MM.1S (cell line): ENCODE results near the gene ARPC1B.
"Not testable (repeated sequence)": the region's sequence is repeated elsewhere in the genome, so short reads cannot be mapped to it uniquely, and the experiment has no call there.

Experiments
- DNase-seq: peaks from one replicate; pipeline ENCODE4 v3.0.0-alpha.2; 2015
- H2AFZ ChIP-seq: fragments of 300-600 bp; sonication (generic); 2 replicates; pipeline ENCODE4 v1.6.0; 2016; ENCODE audit warnings: antibody characterized with exemption, low read length
- H3F3A ChIP-seq: fragments of 300-600 bp; sonication (generic); 2 replicates; pipeline ENCODE4 v1.6.1; 2016; ENCODE audit warnings: mild to moderate bottlenecking, antibody characterized with exemption, low read length, moderate library complexity, mixed read lengths; ENCODE audit not compliant: insufficient read depth
- H3K27ac ChIP-seq: fragments of 300-600 bp; sonication (generic); 2 replicates; pipeline ENCODE4 v1.5.1; 2016; ENCODE audit warnings: mild to moderate bottlenecking, low read length
- H3K27me3 ChIP-seq: fragments of 300-600 bp; sonication (generic); replicated peaks from 2 replicates; pipeline ENCODE4 v1.6.0; 2016; ENCODE audit warnings: low read length; ENCODE audit not compliant: insufficient read depth
- H3K36me3 ChIP-seq: fragments of 300-600 bp; sonication (generic); replicated peaks from 2 replicates; pipeline ENCODE4 v1.6.1; 2016; ENCODE audit warnings: mild to moderate bottlenecking, low read length, mixed read lengths; ENCODE audit not compliant: insufficient read depth
- H3K4me1 ChIP-seq: fragments of 300-600 bp; sonication (generic); 2 replicates; pipeline ENCODE4 v1.6.1; 2016; ENCODE audit warnings: low read length, mixed read lengths
- H3K4me2 ChIP-seq: fragments of 300-600 bp; sonication (generic); 2 replicates; pipeline ENCODE4 v1.6.0; 2016; ENCODE audit warnings: low read depth, low read length
- H3K4me3 ChIP-seq: fragments of 300-600 bp; sonication (generic); 2 replicates; pipeline ENCODE4 v1.5.1; 2016; ENCODE audit warnings: low read length, mixed read lengths
- H3K79me2 ChIP-seq: fragments of 300-600 bp; sonication (generic); 2 replicates; pipeline ENCODE4 v1.6.1; 2016; ENCODE audit warnings: mixed run types, low read length, mixed read lengths
- H3K9ac ChIP-seq: fragments of 300-600 bp; sonication (generic); 2 replicates; pipeline ENCODE4 v1.6.1; 2016; ENCODE audit warnings: low read length, mixed read lengths
- H3K9me2 ChIP-seq: fragments of 300-600 bp; sonication (generic); replicated peaks from 2 replicates; pipeline ENCODE4 v1.6.1; 2016; ENCODE audit warnings: mild to moderate bottlenecking, low read length, mixed read lengths; ENCODE audit not compliant: insufficient read depth
- H3K9me3 ChIP-seq: fragments of 300-600 bp; sonication (generic); replicated peaks from 2 replicates; pipeline ENCODE4 v1.6.1; 2016; ENCODE audit warnings: mild to moderate bottlenecking, low read length, mixed read lengths; ENCODE audit not compliant: insufficient read depth
- H4K20me1 ChIP-seq: fragments of 300-600 bp; sonication (generic); 2 replicates; pipeline ENCODE4 v1.6.1; 2016; ENCODE audit warnings: mild to moderate bottlenecking, low read length, moderate library complexity, mixed read lengths; ENCODE audit not compliant: insufficient read depth
- CTCF ChIP-seq: fragments of 300-600 bp; sonication (generic); IDR thresholded peaks from 2 replicates; pipeline ENCODE4 v1.5.1; 2016; ENCODE audit warnings: antibody characterized with exemption, low read length, mixed read lengths
- EZH2 ChIP-seq: fragments of 300-600 bp; sonication (generic); optimal IDR thresholded peaks from 2 replicates; pipeline ENCODE3; 2017; ENCODE audit warnings: low read depth, mild to moderate bottlenecking, antibody characterized with exemption, low read length, mixed read lengths
- EZH2phosphoT487 ChIP-seq: fragments of 300-600 bp; sonication (generic); IDR thresholded peaks from 2 replicates; pipeline ENCODE4 v1.6.1; 2018; ENCODE audit warnings: antibody characterized with exemption, low read length

ARPC1B gene

DNA sequence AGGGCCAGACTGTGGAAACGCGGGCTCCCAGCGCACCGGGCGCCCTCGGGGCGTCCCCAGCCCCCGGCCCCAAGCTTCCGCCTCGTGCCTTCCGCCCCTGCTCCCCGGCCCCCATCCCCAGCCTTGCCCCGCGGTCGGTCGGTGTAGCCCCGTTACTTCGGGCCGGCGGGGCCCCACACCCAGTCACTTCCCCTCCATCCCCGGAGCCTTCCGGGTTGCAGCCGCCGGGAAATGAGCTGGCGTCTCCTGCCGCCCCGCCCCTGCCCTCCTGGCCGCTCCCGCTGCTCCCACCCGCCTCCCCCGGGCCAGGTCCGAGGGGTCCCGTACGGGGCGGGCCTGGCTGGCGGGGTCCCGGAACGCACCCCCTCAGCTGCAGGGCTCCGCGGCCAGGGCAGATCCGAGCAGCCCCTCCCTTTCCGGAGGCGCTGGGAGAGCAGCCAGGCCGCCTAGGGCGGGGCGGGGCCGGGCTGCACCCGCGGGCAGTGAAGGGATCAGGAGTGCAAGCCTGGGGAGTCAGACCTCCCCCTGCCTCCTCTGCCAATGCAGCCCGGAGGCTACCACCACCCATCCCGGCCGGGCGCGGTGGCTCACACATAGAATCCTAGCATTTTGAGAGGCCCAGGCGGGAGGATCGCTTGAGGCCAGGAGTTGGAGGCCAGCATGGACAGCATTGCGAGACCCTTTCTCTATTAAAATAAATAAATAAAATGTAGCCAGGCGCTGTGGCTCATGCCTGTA, 709 bp downstream of the ARPC1B start:
- Histone ChIP-seq H3K27ac (peak overlapping the region; percentile 18; the same call in 1 of the 2 replicates), H3K4me3 (peak overlapping the region; percentile 93), H3K9me2 (no peaks in the 10 kb centered on the region), H3K9me3 (no peaks in the 10 kb centered on the region), H3K79me2 (peaks cover 42% of the 10 kb centered on the region), H3F3A (peaks cover 29% of the 10 kb centered on the region), H3K4me2 (peak overlapping the region; percentile 89), H3K27me3 (no peaks in the 10 kb centered on the region), H2AFZ (peak overlapping the region; percentile 99), H4K20me1 (no peaks in the 10 kb centered on the region), H3K9ac (peak overlapping the region; percentile 68; the same call in 1 of the 2 replicates), H3K4me1 (peaks cover 12% of the 10 kb centered on the region), H3K36me3 (no peaks in the 10 kb centered on the region; the same call in 1 of the 2 replicates)
- peak; percentile 75 for DNase-seq
- no peak for TF ChIP-seq EZH2
- no peak for TF ChIP-seq EZH2phosphoT487
- TF ChIP-seq CTCF = no peak

GRCh38 chr7:99379043-99379577, 4.6 kb downstream of the ARPC1B start:
- DNase-seq = peak; percentile 65
- Histone ChIP-seq H3K9me2 (no peaks in the 10 kb centered on the region), H3K4me1 (peaks cover 25% of the 10 kb centered on the region), H3K9me3 (no peaks in the 10 kb centered on the region), H3K4me2 (peak overlapping the region; percentile 90; the same call in 1 of the 2 replicates), H4K20me1 (no peaks in the 10 kb centered on the region), H3F3A (peaks cover 35% of the 10 kb centered on the region), H3K36me3 (no peaks in the 10 kb centered on the region; the same call in 1 of the 2 replicates), H3K9ac (peak overlapping the region; percentile 62; the same call in 1 of the 2 replicates), H3K27me3 (no peaks in the 10 kb centered on the region), H3K4me3 (peak overlapping the region; percentile 49), H2AFZ (no peak overlapping the region), H3K79me2 (peaks cover 76% of the 10 kb centered on the region), H3K27ac (peak overlapping the region; percentile 79)
- TF ChIP-seq EZH2phosphoT487 = no peak
- no peak for TF ChIP-seq CTCF
- no peak for TF ChIP-seq EZH2

DNA sequence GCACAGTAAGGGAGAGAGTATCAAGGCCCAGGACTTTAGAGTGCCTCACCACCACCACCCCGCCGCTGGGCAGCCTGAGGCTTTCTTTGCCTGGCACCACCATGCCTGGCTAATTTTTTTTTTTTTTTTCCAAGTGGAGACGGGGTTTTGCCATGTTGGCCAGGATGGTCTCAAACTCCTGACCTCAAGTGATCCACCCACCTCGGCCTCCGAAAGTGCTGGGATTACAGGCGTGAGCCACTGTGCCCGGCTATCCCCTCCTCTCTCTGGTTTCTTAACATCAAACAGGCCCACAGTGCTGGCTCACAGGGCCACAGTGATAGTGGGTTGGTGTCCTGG, 5.1 kb downstream of the ARPC1B start:
- peak overlapping the region; percentile 49 for H3K4me3 ChIP-seq

More for the DNA sequence above, 5.1 kb downstream of the ARPC1B start:
- not testable (repeated sequence) for H3K27me3 ChIP-seq, DNase-seq, H4K20me1 ChIP-seq, H3K9me2 ChIP-seq, H3K9me3 ChIP-seq, H3K36me3 ChIP-seq
- H3K4me2 ChIP-seq = peak overlapping the region; percentile 90
- H3K4me1 ChIP-seq = peaks cover 25% of the 10 kb centered on the region
- peak overlapping the region; percentile 79 for H3K27ac ChIP-seq
- peak overlapping the region; percentile 62 for H3K9ac ChIP-seq
- H2AFZ ChIP-seq = peak overlapping the region; percentile 52
- H3K79me2 ChIP-seq = peaks cover 79% of the 10 kb centered on the region
- H3F3A ChIP-seq = peaks cover 35% of the 10 kb centered on the region
